Hindlimb muscle (tissue), 1 donor: ENCODE measurements around the gene DQX1. TPM values are rescaled to one million over a fixed set of nuclear protein-coding genes. Genes with fewer than 3 reads are reported as not detected.

Experiments
- DNase-seq: peaks from one replicate; pipeline ENCODE4 v3.0.0-alpha.2; 2013
- polyA plus RNA-seq: library from polyadenylated mRNA; unstranded; fragments of 120-200 nt; gene quantifications from one replicate; pipeline ENCODE4 v1.2.1, GENCODE V29; 2013; ENCODE audit not compliant: insufficient read length

DQX1 gene
- polyA plus RNA-seq, 1 donor, result 0.25 TPM

GRCh38 chr2:74553892-74554819 is 28.1 kb upstream of the DQX1 start, which contains the start of the genes DOK1 and LOXL3:
Gene DOK1, plus strand, starts transcription at chr2:74554720. Its CDS starts 35 bp downstream, at chr2:74554755.
Gene LOXL3, minus strand, starts transcription at chr2:74553942. Its CDS starts 1,308 bp downstream, at chr2:74552634.
- peak; percentile 88 for DNase-seq

- DNase-seq, result no peak
Observed at GRCh38 chr2:74552914-74553811, 27.1 kb upstream of the DQX1 start.

- DNase-seq, result no peak
Observed at GRCh38 chr2:74551942-74552913, 26.2 kb upstream of the DQX1 start.

- no peak for DNase-seq
Observed at GRCh38 chr2:74551530-74551929, 25.5 kb upstream of the DQX1 start.

GRCh38 chr2:74550231-74550630 is 24.2 kb upstream of the DQX1 start:
- no peak for DNase-seq

GRCh38 chr2:74548900-74549826 is 23.1 kb upstream of the DQX1 start:
- DNase-seq, result peak; percentile 77

- DNase-seq, result no peak
Observed at GRCh38 chr2:74548285-74548899, 22.4 kb upstream of the DQX1 start.

- DNase-seq, result no peak
Observed at GRCh38 chr2:74546004-74546403, 20.0 kb upstream of the DQX1 start.

- no peak for DNase-seq
Observed at GRCh38 chr2:74544634-74545033, 18.6 kb upstream of the DQX1 start.

- DNase-seq, result no peak
Observed at GRCh38 chr2:74542978-74543377, 16.9 kb upstream of the DQX1 start.

GRCh38 chr2:74540291-74540690 is 14.3 kb upstream of the DQX1 start:
- DNase-seq, result no peak

GRCh38 chr2:74538881-74539339 is 12.9 kb upstream of the DQX1 start:
- DNase-seq, result no peak

GRCh38 chr2:74537140-74537539 is 11.1 kb upstream of the DQX1 start:
- DNase-seq, result no peak

GRCh38 chr2:74536166-74536950 is 10.3 kb upstream of the DQX1 start:
- DNase-seq, result no peak

GRCh38 chr2:74535440-74535965 is 9.5 kb upstream of the DQX1 start:
- no peak for DNase-seq

GRCh38 chr2:74534411-74534810 is 8.4 kb upstream of the DQX1 start:
- no peak for DNase-seq

- DNase-seq, result no peak
Observed at GRCh38 chr2:74533464-74533863, 7.4 kb upstream of the DQX1 start.

GRCh38 chr2:74532222-74532621 is 6.2 kb upstream of the DQX1 start:
- DNase-seq, result no peak

- DNase-seq, result no peak
Observed at GRCh38 chr2:74531666-74532065, 5.6 kb upstream of the DQX1 start.
